GM19395 (cell line): Measurements from ENCODE around the gene MTMR12.
"Not testable (repeated sequence)": the region's sequence is repeated elsewhere in the genome, so short reads cannot be mapped to it uniquely, and the experiment has no call there.

Experiments
- ATAC-seq: cut with Tn5 transposase; IDR thresholded peaks from one replicate; pipeline ENCODE4 v1.9.1; 2021; ENCODE audit warnings: mild to moderate bottlenecking, moderate library complexity; ENCODE audit not compliant: unreplicated experiment

Gene MTMR12

DNA sequence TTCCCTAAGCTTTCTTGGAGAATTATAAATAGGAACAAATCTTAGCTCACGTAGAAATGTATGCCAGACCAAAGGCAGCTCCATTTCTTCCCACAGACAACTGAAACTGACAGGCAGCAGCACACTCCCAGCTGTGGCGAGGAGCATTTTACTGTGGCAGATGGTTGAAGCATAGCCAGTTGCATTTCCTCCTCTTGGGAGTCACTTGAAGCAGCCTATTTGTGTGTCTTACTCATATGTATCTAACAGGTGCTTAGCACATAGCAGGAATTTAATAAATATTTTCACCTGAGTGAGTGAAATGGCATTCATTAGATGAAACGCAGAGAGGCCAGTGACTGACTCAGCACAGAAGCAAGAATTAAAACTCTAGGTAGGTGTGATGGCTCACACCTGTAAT lies 12.3 kb upstream of the MTMR12 start:
- peak; percentile 75 for ATAC-seq

DNA sequence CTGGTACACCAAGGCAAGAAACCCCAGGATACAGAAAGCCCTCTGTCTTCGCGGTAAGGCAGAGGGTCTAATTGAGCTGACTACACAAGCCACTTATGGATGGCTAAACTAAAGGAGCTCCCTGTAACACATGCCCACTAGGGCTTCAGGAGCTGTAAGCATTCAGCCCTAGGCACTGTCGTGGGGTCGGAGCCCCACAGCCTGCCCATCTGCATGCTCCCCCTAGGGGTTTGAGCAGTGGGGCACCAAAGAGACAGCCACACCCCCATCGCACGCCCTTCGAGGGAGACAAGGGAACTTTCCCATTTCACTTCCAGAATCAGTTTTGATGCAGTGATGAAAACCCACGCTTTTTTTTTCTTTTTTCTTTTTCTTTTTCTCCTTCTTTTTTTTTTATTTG lies 11.0 kb upstream of the MTMR12 start:
- no peak for ATAC-seq

DNA sequence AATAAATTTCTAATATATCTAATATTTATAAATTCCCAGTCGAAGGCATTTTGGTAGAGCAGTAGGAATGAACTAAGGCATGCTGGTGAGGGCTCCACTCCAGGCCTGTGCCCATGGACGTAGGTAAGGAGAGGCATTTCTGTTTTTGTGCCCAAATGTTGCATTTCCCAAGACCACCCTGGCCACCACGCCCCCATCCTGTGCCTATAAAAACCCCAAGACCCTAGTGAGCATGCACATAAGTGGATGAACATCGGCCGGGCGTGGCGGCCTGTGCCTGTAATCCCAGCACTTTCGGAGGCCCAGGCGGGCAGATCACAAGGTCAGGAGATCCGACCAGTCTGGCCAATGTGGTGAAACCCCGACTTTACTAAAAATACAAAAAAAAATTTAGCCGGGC lies 10.1 kb upstream of the MTMR12 start:
- ATAC-seq = no peak

DNA sequence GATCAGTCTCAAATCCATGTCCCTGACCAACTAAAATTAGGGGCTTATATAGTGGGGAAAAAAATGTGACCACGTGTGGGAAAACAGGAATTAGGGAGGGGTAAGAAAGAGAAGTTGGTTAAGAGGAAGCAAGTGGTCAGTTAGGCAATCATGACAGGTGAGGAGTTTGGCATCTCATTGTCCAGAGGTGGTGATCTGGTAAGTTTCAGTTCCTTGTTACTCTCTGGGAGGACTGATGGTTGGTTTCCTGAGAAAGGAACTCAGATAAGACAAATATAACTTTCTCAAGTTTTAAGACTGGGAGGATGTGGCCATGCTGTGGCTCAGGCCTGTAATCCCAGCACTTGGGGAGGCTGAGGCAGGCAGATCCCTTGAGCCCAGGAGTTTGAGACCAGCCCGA lies 9.0 kb upstream of the MTMR12 start:
- ATAC-seq = not testable (repeated sequence)

DNA sequence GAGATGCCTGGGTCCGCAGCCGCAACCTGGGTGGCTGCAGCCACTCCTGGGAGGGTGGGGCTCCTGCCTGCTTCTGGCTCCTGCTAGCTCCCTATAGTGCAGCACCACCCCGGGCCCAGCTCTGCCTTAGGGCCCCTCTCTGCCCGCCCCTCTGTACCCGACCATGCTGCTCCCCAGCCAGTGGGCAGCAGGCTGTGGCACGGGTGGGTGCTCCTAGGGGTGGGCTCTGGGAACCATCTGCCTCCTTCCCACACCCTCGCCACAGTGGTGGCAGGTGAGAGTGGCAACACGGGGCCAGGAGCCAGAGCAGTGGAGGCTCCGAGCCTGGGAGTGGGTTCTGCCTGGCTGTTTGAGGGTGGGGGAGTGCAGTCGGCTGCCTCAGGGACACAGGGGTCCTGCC lies 7.8 kb upstream of the MTMR12 start:
- no peak for ATAC-seq

DNA sequence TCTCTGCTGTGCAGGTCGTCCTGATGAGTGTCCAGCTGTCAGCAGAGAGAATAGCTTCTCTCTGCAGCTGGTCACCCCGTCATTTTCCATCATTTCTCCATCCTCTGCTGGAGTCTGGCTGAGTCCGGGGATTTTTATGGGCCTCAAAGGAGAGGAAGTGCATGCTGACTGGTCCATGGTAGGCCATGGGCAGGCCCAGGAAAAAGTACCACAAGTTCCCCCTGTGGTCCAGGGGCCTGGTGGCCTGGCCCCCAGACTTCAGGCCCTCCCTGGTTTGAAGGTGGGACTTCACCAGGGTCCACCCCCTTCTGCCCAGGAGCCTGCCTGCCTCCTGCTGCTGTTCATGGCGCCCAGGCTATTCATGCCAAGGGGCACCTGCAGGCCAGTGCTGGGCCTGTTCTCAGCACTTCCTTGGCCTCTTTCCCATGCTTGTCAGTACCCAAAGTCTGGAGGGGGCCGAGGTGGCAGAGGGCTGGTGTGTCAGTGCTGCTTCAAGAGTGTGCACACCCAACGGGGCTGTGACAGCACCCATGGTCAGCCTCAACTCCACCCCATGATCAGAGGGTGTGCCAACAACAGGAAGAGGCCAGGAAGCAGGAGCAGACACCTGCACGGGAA lies 7.3 kb upstream of the MTMR12 start:
- ATAC-seq = no peak

DNA sequence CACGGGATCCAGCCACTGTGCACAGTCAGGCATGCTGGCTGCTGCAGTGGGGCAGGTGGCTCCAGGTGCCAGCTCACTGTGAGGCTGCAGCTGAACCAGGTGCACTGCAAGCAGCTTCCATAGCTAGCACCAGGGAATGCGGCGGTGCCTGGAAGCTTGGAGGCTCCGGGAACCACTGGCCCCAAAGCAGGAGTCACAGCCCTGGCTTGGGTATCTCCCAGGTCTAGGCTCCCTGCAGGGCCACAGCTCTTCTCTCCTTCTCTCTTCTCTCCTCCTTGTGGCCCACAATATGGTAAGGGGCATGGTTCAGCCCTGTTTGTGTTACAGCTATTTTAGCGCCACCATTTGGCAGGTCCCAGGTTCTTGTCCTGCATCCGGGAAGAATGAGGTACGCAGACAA lies 6.7 kb upstream of the MTMR12 start:
- no peak for ATAC-seq

DNA sequence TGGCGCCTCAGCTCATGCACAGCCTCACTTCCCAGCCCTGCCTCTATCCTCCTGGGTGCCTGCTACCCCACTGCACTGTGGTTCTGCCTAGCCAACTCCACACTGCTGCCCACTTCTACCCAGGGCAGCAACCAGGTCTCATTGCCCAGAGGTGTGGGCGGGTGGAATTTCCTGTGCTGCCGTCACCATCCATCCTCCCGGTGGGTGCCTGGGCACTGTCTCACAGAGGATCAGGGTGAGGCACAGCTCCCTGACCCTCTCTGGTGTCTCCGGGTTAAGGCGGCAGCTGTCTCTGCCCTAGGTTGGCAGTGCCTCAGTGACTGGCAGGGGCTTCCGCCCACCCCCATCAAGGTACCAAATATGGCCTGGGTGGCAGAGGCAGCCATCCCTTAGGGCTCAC lies 4.3 kb upstream of the MTMR12 start:
- no peak for ATAC-seq

DNA sequence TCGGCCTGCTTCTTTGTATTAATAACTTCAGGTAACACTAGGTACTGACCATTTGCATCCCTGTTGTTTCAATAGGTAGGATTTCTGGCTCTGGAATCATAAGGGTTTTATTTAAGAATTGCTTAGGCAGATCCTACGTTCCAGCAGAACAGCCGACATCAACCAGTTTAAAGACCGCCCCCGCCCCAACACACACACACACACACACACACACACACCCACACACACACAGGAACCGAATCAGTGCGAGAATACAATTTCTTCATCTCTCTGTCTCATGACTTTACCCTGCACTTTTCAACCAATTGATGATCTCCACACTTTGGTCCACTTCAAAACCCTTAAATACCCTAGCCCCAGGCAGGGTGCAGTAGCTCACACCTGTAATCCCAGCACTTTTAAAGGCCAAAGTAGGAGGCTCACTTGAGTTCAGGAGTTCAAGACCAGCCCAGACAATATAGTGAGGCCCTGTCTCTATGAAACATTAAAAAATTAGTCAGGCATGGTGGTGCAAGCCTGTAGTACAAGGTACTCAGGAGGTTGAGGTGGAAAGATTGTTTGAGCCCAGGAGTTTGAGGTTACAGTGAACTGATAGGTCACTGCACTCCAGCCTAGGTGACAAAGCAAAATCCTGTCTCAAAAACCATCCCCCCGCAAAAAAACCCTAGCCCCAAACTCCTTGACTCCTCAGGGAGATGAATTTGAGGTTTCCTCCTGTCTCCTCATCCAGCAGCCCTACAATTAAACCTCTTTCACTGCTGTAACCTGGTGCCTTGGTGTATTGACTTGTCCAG lies 2.7 kb upstream of the MTMR12 start:
- ATAC-seq = no peak

DNA sequence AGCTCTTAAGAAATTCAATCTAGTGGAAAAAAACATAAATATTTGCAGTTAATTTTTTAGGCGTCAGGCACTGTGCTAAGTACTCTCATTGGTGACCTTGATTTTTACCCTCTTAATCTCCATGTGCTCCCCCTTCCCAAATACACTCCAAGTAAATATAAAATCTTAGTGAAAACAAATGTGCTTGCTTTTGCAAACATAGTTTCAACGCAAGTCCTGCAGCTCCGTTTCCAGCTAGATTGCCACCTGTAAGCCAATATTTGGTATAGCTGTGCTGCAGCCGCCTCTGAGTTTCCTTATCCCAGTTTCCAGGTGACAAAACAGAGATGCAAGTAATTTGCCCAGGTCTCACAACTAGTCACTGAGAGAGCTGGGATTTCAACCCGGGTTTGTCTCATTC lies 1.9 kb upstream of the MTMR12 start:
- ATAC-seq = no peak

DNA sequence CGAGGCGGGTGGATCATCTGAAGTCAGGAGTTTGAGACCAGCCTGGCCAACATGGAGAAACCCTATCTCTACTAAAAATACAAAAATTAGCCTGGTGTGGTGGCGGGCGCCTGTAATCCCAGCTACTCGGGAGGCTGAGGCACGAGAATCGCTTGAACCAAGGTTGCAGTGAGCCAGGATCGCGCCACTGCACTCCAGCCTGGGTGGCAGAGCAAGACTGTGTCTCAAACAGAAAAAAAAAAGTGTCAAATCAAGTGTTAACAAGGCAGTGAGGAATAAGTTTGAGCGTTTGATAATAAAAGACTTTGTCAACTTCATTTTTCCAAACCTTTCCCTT lies 1.4 kb upstream of the MTMR12 start:
- not testable (repeated sequence) for ATAC-seq

DNA sequence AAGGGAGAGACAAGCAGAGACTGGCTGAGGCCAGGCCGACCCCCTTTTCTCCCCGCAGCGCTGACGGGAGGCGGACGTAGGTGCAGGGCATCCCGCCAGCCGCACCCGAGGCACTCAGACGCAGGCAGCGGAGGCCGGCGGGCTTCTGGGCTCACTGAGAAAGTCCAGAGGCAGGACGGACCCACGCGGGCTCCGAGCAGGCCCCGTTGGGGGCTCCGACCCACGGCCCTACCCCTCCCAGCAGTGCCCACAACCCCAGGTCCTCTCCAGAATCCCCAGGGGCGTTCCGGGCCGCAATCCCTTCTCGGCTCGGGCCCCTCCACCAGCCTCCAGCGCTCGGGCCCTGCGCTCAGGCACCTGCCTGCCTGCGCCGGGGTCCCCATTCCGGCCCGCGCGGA lies 543 bp downstream of the MTMR12 start:
- peak; percentile 32 for ATAC-seq

DNA sequence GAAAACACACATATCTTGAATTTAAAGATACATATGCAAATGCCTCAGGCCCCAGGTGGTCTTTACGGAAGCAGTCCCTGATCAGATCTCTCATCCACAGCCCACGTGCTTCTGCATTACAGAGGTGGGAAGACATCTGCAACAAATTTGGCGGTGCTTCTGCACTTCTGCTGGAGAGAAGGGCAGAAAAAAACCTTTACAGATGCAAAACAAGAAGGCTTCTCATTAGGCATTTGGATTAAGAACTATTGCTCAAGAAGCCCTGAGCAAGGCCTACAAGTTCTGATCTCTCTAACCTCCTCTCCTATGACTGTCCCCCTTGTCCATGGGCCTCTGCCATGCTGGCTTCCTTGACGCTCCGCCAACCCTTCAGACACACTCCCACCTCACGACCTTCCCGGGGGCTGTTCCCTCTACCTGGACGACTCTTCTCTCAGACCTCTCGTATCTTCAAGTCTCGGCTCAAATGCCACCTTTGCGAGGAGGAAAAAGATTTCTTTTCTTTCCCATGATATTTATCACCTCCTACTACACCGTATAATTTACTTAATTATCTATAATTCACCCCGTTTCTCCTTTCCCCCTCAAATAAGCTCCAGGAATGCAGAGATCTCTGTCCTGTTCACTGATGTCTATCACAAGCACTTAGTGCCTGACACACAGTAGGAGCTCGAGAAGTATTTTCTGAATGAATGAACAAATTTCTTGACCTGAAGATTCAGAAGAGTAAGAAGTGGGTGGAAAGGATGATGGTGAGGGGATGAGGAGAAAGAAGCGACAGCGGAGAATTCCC lies 1.1 kb downstream of the MTMR12 start:
- ATAC-seq = no peak

DNA sequence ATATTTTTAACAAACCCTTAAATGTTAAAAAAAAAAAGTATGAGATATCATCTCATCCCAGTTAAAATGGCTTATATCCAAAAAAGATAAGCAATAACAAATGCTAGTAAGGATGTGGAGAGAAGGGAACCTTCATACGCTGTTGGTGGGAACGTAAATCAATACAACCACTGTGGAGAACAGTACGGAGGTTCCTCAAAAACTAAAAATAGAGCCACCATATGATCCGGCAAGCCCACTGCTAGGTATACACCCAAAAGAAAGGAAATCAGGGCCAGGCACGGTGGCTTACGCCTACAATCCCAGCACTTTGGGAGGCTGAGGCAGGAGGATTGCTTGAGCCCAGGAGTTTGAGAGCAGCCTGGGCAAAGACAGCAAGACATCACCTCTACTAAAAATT lies 3.0 kb downstream of the MTMR12 start:
- no peak for ATAC-seq

DNA sequence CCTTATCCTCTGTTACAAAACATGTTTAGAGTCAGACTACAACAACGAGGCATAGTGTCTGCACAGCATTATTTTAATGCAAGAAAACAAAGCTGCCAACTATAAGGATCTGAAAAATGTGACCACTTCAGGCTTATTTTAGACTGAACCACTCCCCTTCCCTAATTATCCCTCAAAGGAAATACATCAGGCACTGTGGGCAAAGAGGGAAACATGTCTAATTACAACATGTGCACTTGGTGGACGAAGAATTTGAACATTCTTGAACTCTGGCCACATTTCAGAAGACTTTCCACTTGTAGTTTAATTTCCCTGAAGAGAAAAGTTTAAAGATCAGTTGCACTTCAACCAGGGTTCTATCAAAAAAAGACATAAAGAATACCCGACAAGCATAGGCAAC lies 3.8 kb downstream of the MTMR12 start:
- no peak for ATAC-seq

DNA sequence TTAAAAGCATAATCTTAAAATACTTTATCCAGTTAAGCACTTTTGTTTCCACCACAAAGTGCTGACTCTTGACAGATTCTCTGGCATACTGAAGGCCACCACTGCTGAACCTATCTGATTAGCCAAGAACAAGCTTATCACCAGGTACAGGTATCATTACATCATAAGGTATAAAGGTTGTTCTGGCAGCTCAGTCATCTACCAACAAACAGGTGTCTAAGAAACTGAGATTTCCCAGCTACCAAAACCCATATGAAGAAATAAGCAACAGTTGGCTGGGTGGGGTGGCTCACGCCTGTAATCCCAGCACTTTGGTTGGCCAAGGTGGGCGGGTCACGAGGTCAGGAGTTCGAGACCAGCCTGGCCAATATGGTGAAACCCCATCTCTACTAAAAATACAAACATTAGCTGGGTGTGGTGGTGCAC lies 5.0 kb downstream of the MTMR12 start:
- no peak for ATAC-seq

DNA sequence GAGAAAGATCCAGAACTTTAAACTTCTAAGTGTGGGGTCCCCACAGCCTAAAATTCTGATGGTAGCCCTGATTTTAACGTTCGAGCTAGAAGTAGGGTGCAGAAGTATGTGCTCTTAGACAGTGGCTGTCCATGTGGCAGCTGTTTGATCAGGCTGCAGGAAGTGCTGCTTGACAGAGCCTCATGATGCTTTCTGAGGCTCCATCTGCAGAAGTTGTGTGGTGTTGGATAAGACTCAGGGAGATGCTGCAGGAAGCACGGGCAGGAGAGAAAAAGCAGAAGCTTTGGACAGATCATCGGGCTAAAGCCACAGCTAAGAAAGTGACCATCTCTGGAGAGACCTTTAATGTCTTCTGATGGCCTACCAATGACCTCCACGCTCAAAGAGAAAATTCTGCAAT lies 8.1 kb downstream of the MTMR12 start:
- no peak for ATAC-seq

DNA sequence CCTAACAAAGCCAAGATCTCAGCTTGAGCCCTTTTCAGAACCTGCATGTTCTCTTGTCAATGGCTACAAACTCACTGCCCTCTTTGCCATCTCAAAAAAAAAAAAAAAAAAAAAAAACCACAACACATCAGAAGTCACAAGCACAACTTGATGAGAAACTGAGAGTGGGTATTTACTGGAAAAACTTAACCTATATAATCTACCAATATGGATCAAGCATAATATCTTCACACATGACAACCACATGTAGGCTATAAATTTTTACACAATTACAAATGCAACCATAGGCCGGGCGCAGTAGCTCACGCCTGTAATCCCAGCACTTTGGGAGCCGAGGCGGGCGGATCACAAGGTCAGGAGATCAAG lies 9.0 kb downstream of the MTMR12 start:
- ATAC-seq = no peak

DNA sequence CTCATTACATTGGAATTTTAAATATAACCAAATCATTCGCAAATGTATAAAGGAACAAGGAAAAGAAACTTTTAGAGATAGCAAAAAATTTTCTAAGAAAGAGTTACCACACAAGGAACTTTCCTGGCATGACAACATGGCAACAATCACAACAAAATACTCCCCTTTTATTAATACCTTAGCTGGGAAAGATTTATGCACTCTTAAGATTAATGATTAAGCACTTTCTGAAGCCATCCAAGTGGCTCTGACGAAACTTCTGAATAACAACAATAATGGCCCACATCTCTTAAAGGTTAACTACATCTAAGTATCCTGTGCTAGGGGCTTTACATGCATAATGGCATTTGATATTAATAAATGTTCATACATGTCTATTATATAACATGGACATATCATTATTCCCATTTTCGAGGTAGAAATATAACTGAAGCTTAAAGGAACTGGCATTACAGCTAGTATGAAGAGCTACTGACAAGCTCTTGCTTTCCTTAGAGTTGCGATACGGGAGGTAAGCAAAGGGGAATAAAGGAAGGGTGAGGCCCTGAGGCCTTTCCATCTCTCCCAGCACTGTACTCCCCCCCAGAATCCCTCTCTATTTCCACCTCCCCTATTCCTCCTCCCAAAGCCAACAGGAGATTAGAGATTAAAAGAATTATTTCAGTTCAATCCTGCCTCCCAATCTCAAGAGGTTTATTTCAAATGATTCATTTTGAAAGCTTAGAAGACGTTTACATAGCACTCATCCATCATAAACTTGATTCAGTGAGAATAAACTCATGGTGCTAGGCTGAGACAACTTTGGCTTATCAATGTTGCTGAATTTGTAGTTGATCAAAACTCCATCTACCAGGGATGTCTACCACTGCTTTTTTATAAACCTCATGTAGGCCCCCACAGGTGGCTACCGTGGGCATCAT lies 9.6 kb downstream of the MTMR12 start:
- no peak for ATAC-seq

DNA sequence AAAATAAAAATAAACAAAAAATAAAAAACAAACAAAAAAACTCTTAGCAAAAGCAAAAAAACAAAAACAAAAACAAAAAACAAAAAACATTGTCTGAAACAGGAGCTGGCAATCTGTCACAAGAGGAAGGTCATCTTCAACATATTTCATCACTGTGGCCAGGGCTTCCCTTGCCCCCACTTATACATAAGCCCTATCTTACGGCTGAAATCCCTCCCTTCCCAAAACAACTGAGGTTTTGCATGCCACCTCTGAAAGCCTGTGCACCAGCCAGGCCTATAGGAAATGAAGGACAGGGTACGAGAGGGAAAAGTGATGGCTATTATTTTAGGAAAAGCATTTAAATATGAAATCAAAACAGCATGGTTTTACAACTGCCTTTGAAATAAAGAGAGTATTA lies 10.8 kb downstream of the MTMR12 start:
- no peak for ATAC-seq

DNA sequence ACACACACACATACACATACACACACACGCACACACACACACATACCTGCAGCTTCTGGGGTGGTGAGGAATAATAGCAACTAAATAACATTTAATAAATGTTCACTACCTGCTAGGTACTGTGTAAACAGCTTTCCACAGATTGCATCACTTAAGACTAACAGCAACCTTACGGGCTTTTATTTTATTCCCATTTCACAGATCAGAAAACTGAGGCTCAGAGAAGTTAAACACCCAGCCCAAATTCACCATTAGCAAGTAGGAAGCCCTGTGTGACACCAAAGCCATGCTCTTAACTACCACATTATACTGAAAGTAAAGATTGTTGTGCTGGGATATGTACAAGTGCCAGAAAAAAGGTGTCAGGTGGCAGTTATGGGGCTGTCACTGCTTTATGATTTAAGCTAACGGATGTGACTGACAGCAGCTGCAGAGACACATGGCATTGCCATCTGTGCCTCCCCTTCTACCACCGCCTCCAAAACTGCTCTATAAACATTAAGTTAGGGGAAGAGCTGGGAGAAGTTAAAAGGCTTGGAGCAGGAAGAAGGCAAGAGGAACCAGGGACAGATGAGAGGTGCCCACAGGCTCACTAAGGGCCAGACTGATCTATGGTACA lies 13.6 kb downstream of the MTMR12 start:
- ATAC-seq = no peak
